B cell (primary cell): Measurements from ENCODE around the gene LRRC49. TPM values are rescaled to one million over a fixed set of nuclear protein-coding genes. Genes with fewer than 3 reads are reported as not detected.

Experiments used
- ATAC-seq: fragments of 200-7000 bp; cut with Tn5 transposase; one replicate; pipeline ENCODE4 v1.10.0; 2021; ENCODE audit warnings: low read depth, mild to moderate bottlenecking, moderate number of reproducible peaks, moderate library complexity
- CTCF ChIA-PET: fragments of 350-600 bp; sonication (Branson Sonifier 250); formaldehyde crosslinking; loops from one replicate; lab custom pipeline; 2021; ENCODE audit warnings: antibody characterized with exemption, inconsistent platforms; lab: Charles Lee
- POLR2A ChIA-PET: fragments of 350-600 bp; sonication (Branson Sonifier 250); formaldehyde crosslinking; loops from one replicate; lab custom pipeline; 2021; ENCODE audit warnings: antibody characterized with exemption; lab: Charles Lee
- DNase-seq: peaks from one replicate; pipeline ENCODE4 v3.0.0; 2013
- H2AFZ ChIP-seq: 2 replicates; pipeline ENCODE4 v1.6.1; 2012; ENCODE audit warnings: mild to moderate bottlenecking, low read depth, low read length; ENCODE audit not compliant: insufficient read depth, poor library complexity, severe bottlenecking
- H3K27ac ChIP-seq, 2 donors: 1 replicate in 1 of 2; 2 replicates in 1 of 2; pipeline ENCODE4 v1.5.1; 2012 to 2013; ENCODE audit warnings: low read length in 2 of 2, mild to moderate bottlenecking in 2 of 2, moderate library complexity in 1 of 2
- H3K27me3 ChIP-seq, 4 experiments: fragments of 200-600 bp in 1 of 4; sonication (generic) in 1 of 4; replicated peaks in 1 of 4; 1 replicate in 2 of 4; 2 replicates in 2 of 4; pipeline versions ENCODE4 v1.6.1 to v1.7.0; 2013 to 2016; ENCODE audit warnings: low read length in 3 of 4, mild to moderate bottlenecking in 2 of 4, mixed read lengths in 1 of 4, moderate library complexity in 1 of 4; ENCODE audit not compliant: insufficient read depth in 4 of 4, control insufficient read depth in 3 of 4; ENCODE audit errors: control extremely low read depth in 1 of 4
- H3K36me3 ChIP-seq, 2 experiments: replicated peaks in 1 of 2; 1 replicate in 1 of 2; 2 replicates in 1 of 2; pipeline versions ENCODE4 v1.6.1 to v1.7.1; 2013; ENCODE audit warnings: low read length in 1 of 2; ENCODE audit not compliant: insufficient read depth in 2 of 2, control insufficient read depth in 1 of 2; ENCODE audit errors: control extremely low read depth in 1 of 2, extremely low read depth in 1 of 2
- H3K4me1 ChIP-seq, 2 donors: fragments of 200-600 bp in 1 of 2; sonication (generic) in 1 of 2; 1 replicate in 1 of 2; 2 replicates in 1 of 2; pipeline versions ENCODE4 v1.5.1 to v1.6.1; 2013 to 2017; ENCODE audit warnings: low read length in 2 of 2; ENCODE audit not compliant: control insufficient read depth in 2 of 2, insufficient read depth in 2 of 2
- H3K4me2 ChIP-seq: replicated peaks from 2 replicates; pipeline ENCODE3; 2012; ENCODE audit warnings: mild to moderate bottlenecking, low read depth, low read length; ENCODE audit not compliant: poor library complexity, severe bottlenecking
- H3K4me3 ChIP-seq, 5 experiments: fragments of 200-600 bp in 1 of 5; sonication (generic) in 1 of 5; 1 replicate in 3 of 5; 2 replicates in 2 of 5; pipeline versions ENCODE4 v1.5.1 to v1.7.0; 2011 to 2016; ENCODE audit warnings: low read length in 4 of 5, mild to moderate bottlenecking in 4 of 5, low read depth in 2 of 5, control low read depth in 1 of 5, moderate library complexity in 1 of 5; ENCODE audit not compliant: insufficient read depth in 1 of 5; ENCODE audit errors: control extremely low read depth in 1 of 5, extremely low read depth in 1 of 5
- H3K79me2 ChIP-seq: fragments of 200-600 bp; sonication (generic); one replicate; pipeline ENCODE4 v1.6.0; 2016; ENCODE audit warnings: low read length; ENCODE audit not compliant: control insufficient read depth, insufficient read depth
- H3K9ac ChIP-seq: fragments of 200-600 bp; sonication (generic); 2 replicates; pipeline ENCODE4 v1.6.1; 2017; ENCODE audit warnings: mild to moderate bottlenecking, low read length, moderate library complexity
- H3K9me3 ChIP-seq, 3 donors: one replicate each; pipeline versions ENCODE4 v1.6.1 to v1.7.1; 2013; ENCODE audit warnings: low read length in 2 of 3; ENCODE audit not compliant: control insufficient read depth in 2 of 3, insufficient read depth in 1 of 3; ENCODE audit errors: control extremely low read depth in 1 of 3
- H4K20me1 ChIP-seq: 2 replicates; pipeline ENCODE4 v1.6.0; 2012; ENCODE audit warnings: mild to moderate bottlenecking, low read length; ENCODE audit not compliant: insufficient read depth, control insufficient read depth, poor library complexity, severe bottlenecking
- H3K27ac Mint-ChIP-seq: one replicate; pipeline ENCODE4 v1.8.0; 2021; ENCODE audit warnings: mixed read lengths
- H3K27me3 Mint-ChIP-seq: one replicate; pipeline ENCODE4 v1.8.0; 2021; ENCODE audit warnings: mixed read lengths
- H3K4me1 Mint-ChIP-seq: one replicate; pipeline ENCODE4 v1.8.0; 2021; ENCODE audit warnings: mixed read lengths
- H3K4me3 Mint-ChIP-seq: one replicate; pipeline ENCODE4 v1.8.0; 2021; ENCODE audit warnings: mixed read lengths
- H3K9me3 Mint-ChIP-seq: one replicate; pipeline ENCODE4 v1.8.0; 2022; ENCODE audit warnings: mixed read lengths; ENCODE audit not compliant: insufficient read depth
- EZH2 ChIP-seq: IDR thresholded peaks from 2 replicates; pipeline ENCODE4 v1.6.1; 2012; ENCODE audit warnings: borderline replicate concordance, low read depth, mild to moderate bottlenecking, moderate library complexity, low read length; ENCODE audit not compliant: insufficient read depth, poor library complexity, severe bottlenecking
- WGBS: methylation state at CpG from one replicate; pipeline ENCODE4 v1.1.5; 2013; ENCODE audit warnings: missing lambda C conversion rate; ENCODE audit not compliant: insufficient coverage; 5-methylcytosine and 5-hydroxymethylcytosine counted together
- intact Hi-C: fragments of 100-400 bp; cut with micrococcal nuclease; formaldehyde crosslinking; loops from one replicate; pipeline ENCODE4 v1.10.0; 2022
- polyA plus RNA-seq: library from polyadenylated mRNA; depleted of rRNA; stranded (reverse); fragments of >200 nt; gene quantifications from 2 replicates; pipeline ENCODE4 v1.2.3, GENCODE V29; 2012
- total RNA-seq, 2 donors: library from RNA; stranded (reverse); fragments of 120-200 nt in 1 of 2; gene quantifications; 1 replicate in 1 of 2; 2 replicates in 1 of 2; pipeline versions ENCODE4 v1.2.3 to v1.2.4, GENCODE V29; 2013 to 2022
- TF ChIP-seq, protein P1 (sequence below): fragments of 200-600 bp; IDR thresholded peaks from one replicate; pipeline ENCODE4 v1.8.0; 2022; ENCODE audit warnings: antibody characterized with exemption, mild to moderate bottlenecking

The LRRC49 gene
- total and polyA plus RNA-seq, 2 donors (not counting 1 experiment from before 2014, with no cell fraction given): 0.22 to 1.4 TPM

- no peaks in the 10 kb centered on the region for H3K79me2 ChIP-seq
- no peak overlapping the region for H3K27ac ChIP-seq
- 100% methylated on average over 1 of the region's 1 CpG for WGBS
- intact Hi-C loops: no loop called here
- H3K9ac ChIP-seq: no peak overlapping the region
- no peak for ATAC-seq
- no peak for DNase-seq
- no peak overlapping the region for H2AFZ ChIP-seq
- peaks cover 2% of the 10 kb centered on the region for H3K9me3 Mint-ChIP-seq
- H3K36me3 ChIP-seq: no peaks in the 10 kb centered on the region
- ChIA-PET CTCF (no interaction called here), POLR2A (no interaction called here)
- H3K4me1 ChIP-seq: no peaks in the 10 kb centered on the region
- H3K4me1 Mint-ChIP-seq: no peaks in the 10 kb centered on the region
- H3K9me3 ChIP-seq: no peaks in the 10 kb centered on the region
- H3K4me2 ChIP-seq: no peak overlapping the region
- no peak overlapping the region for H3K4me3 ChIP-seq
- peaks cover 7% of the 10 kb centered on the region for H3K27me3 Mint-ChIP-seq
- no peak overlapping the region for H3K27ac Mint-ChIP-seq
- no peaks in the 10 kb centered on the region for H4K20me1 ChIP-seq
- H3K27me3 ChIP-seq: no peaks in the 10 kb centered on the region
- no peak for TF ChIP-seq EZH2
- TF ChIP-seq, protein P1, sequence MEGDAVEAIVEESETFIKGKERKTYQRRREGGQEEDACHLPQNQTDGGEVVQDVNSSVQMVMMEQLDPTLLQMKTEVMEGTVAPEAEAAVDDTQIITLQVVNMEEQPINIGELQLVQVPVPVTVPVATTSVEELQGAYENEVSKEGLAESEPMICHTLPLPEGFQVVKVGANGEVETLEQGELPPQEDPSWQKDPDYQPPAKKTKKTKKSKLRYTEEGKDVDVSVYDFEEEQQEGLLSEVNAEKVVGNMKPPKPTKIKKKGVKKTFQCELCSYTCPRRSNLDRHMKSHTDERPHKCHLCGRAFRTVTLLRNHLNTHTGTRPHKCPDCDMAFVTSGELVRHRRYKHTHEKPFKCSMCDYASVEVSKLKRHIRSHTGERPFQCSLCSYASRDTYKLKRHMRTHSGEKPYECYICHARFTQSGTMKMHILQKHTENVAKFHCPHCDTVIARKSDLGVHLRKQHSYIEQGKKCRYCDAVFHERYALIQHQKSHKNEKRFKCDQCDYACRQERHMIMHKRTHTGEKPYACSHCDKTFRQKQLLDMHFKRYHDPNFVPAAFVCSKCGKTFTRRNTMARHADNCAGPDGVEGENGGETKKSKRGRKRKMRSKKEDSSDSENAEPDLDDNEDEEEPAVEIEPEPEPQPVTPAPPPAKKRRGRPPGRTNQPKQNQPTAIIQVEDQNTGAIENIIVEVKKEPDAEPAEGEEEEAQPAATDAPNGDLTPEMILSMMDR: no peak
- no peak overlapping the region for H3K4me3 Mint-ChIP-seq
Observed at GRCh38 chr15:71051539-71051938, 158.9 kb downstream of the LRRC49 start.

DNA sequence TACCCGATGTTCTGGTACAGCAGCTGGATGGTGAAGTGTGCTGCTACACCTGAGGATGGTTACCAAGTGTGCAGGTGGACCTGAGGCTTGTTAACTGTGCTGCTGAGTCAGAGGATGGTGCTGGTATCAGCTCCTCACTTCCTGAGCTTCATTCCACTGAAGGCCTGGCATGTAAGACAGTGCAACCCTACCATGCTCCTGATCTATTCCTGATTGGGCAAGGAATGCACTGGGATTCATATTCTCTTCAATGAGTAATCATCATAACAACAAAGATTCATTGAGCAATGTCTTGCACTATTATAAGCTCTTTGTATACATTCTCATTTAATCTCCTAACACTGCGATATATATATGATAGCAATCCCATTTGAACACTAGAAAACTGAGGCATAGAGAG, 159.7 kb downstream of the LRRC49 start:
- TF ChIP-seq EZH2: no peak
- H3K9me3 Mint-ChIP-seq: no peaks in the 10 kb centered on the region
- no peaks in the 10 kb centered on the region for H3K4me1 ChIP-seq
- no peak overlapping the region for H3K27ac ChIP-seq
- peaks cover 7% of the 10 kb centered on the region for H3K27me3 Mint-ChIP-seq
- H3K9me3 ChIP-seq: no peaks in the 10 kb centered on the region
- H3K79me2 ChIP-seq: no peaks in the 10 kb centered on the region
- H3K4me3 Mint-ChIP-seq: no peak overlapping the region
- DNase-seq: no peak
- intact Hi-C loops: no loop called here
- H3K36me3 ChIP-seq: no peaks in the 10 kb centered on the region
- no peak overlapping the region for H3K4me2 ChIP-seq
- no peak overlapping the region for H3K27ac Mint-ChIP-seq
- H3K4me3 ChIP-seq: no peak overlapping the region
- POLR2A ChIA-PET: no interaction called here
- H3K9ac ChIP-seq: no peak overlapping the region
- no CpG with 5 or more reads among the region's 2 CpGs for WGBS
- no peak overlapping the region for H2AFZ ChIP-seq
- CTCF ChIA-PET: no interaction called here
- no peak for ATAC-seq
- no peaks in the 10 kb centered on the region for H3K27me3 ChIP-seq
- H3K4me1 Mint-ChIP-seq: no peaks in the 10 kb centered on the region
- no peaks in the 10 kb centered on the region for H4K20me1 ChIP-seq
